ENCODE results near the gene TLR5. TPM values are rescaled to one million over a fixed set of nuclear protein-coding genes. Genes with fewer than 3 reads are reported as not detected.
"Not testable (repeated sequence)": the region's sequence is repeated elsewhere in the genome, so short reads cannot be mapped to it uniquely, and the experiment has no call there.

The TLR5 gene
- total RNA-seq, 5 donors from 2014 or later (not counting 1 experiment from before 2014, with no cell fraction given) = 2.5 to 8.1 (median 3.8) TPM

- Mint-ChIP-seq H3K9me3 (no peaks in the 10 kb centered on the region), H3K27me3 (peaks cover 0 to 10% of the 10 kb centered on the region in 2 donors), H3K27ac (no peak overlapping the region), H3K36me3 (no peaks in the 10 kb centered on the region), H3K4me1 (peaks cover under 1 to 16% (median 15%) of the 10 kb centered on the region in 3 donors), H3K4me3 (no peak overlapping the region)
- no peak for DNase-seq
- Histone ChIP-seq H3K4me1 (ENCODE audit: control insufficient read depth in 1 of 2, extremely low read depth in 1 of 2, insufficient read depth in 2 of 2, low read length in 2 of 2) (peaks cover 5 to 7% of the 10 kb centered on the region in 2 experiments), H3K27ac (ENCODE audit: low read length) (no peak overlapping the region), H3K36me3 (ENCODE audit: control insufficient read depth in 2 of 2, extremely low read depth in 1 of 2, insufficient read depth in 1 of 2, low read length in 1 of 2) (no peaks in the 10 kb centered on the region), H3K9me3 (no peaks in the 10 kb centered on the region), H3K27me3 (replicated peaks in 1 of 2; ENCODE audit: control insufficient read depth in 2 of 2, extremely low read depth in 1 of 2, insufficient read depth in 2 of 2, low read length in 1 of 2) (no peaks in the 10 kb centered on the region), H3K4me3 (ENCODE audit: control insufficient read depth in 1 of 2, extremely low read depth in 1 of 2, low read length in 1 of 2) (no peak overlapping the region)
- ATAC-seq (replicated peaks in 1 of 4) = no peak
- ChIA-PET POLR2A (no interaction called here), CTCF (no interaction called here)
- WGBS (ENCODE audit: insufficient coverage) = 89% methylated on average over 3 of the region's 3 CpGs
These were observed 32.6 kb upstream of the TLR5 start for GRCh38 chr1:223175633-223176032.

GRCh38 chr1:223175032-223175431 lies 32.0 kb upstream of the TLR5 start:
- no peak for DNase-seq
- H3K4me3 ChIP-seq (ENCODE audit: control insufficient read depth in 1 of 2, extremely low read depth in 1 of 2, low read length in 1 of 2) = no peak overlapping the region
- ChIA-PET POLR2A (no interaction called here), CTCF (interaction anchor here in 1 of 2 donors (0.6 kb wide), 1 partner anchor 15 kb away, joined by 3 read pairs; no protein-coding TSS in a partner anchor)
- Mint-ChIP-seq H3K4me3 (no peak overlapping the region), H3K9me3 (no peaks in the 10 kb centered on the region), H3K36me3 (no peaks in the 10 kb centered on the region), H3K27ac (no peak overlapping the region), H3K4me1 (peaks cover 0 to 10% (median 9%) of the 10 kb centered on the region in 3 donors), H3K27me3 (peaks cover 0 to 8% of the 10 kb centered on the region in 2 donors)
- H3K27ac ChIP-seq (ENCODE audit: low read length) = no peak overlapping the region
- WGBS (ENCODE audit: insufficient coverage) = 53% methylated on average over 2 of the region's 4 CpGs
- peaks cover 0 to 7% of the 10 kb centered on the region in 2 experiments for H3K4me1 ChIP-seq (ENCODE audit: control insufficient read depth in 1 of 2, extremely low read depth in 1 of 2, insufficient read depth in 2 of 2, low read length in 2 of 2)
- no peaks in the 10 kb centered on the region for H3K27me3 ChIP-seq (replicated peaks in 1 of 2; ENCODE audit: control insufficient read depth in 2 of 2, extremely low read depth in 1 of 2, insufficient read depth in 2 of 2, low read length in 1 of 2)
- no peak for ATAC-seq (replicated peaks in 1 of 4)
- H3K36me3 ChIP-seq (ENCODE audit: control insufficient read depth in 2 of 2, extremely low read depth in 1 of 2, insufficient read depth in 1 of 2, low read length in 1 of 2) = no peaks in the 10 kb centered on the region
- H3K9me3 ChIP-seq = no peaks in the 10 kb centered on the region

GRCh38 chr1:223169458-223169857 lies 26.4 kb upstream of the TLR5 start:
- H3K4me1 ChIP-seq (ENCODE audit: control insufficient read depth in 1 of 2, extremely low read depth in 1 of 2, insufficient read depth in 2 of 2, low read length in 2 of 2); H3K27me3 Mint-ChIP-seq; DNase-seq; H3K27ac ChIP-seq (ENCODE audit: low read length); CTCF ChIA-PET; H3K4me3 ChIP-seq (ENCODE audit: control insufficient read depth in 1 of 2, extremely low read depth in 1 of 2, low read length in 1 of 2); ATAC-seq (replicated peaks in 1 of 4); H3K4me3 Mint-ChIP-seq; H3K9me3 ChIP-seq; H3K9me3 Mint-ChIP-seq; H3K36me3 ChIP-seq (ENCODE audit: control insufficient read depth in 2 of 2, extremely low read depth in 1 of 2, insufficient read depth in 1 of 2, low read length in 1 of 2); H3K27ac Mint-ChIP-seq; H3K4me1 Mint-ChIP-seq; H3K27me3 ChIP-seq (replicated peaks in 1 of 2; ENCODE audit: control insufficient read depth in 2 of 2, extremely low read depth in 1 of 2, insufficient read depth in 2 of 2, low read length in 1 of 2); H3K36me3 Mint-ChIP-seq; POLR2A ChIA-PET: not testable (repeated sequence)
- WGBS (ENCODE audit: insufficient coverage) = no CpG with 5 or more reads among the region's 5 CpGs

- H3K27me3 ChIP-seq (replicated peaks in 1 of 2; ENCODE audit: control insufficient read depth in 2 of 2, extremely low read depth in 1 of 2, insufficient read depth in 2 of 2, low read length in 1 of 2) = peaks cover 0 to 6% of the 10 kb centered on the region in 2 experiments
- H3K36me3 Mint-ChIP-seq = no peaks in the 10 kb centered on the region
- ATAC-seq (replicated peaks in 1 of 4) (peak in 1 of 4 experiments; percentile 47), DNase-seq (peak in 1 of 35 experiments; percentile 17)
- ChIA-PET CTCF (interaction anchor here (0.5 to 1.7 kb wide), 4 partner anchors 27 to 1503 kb away, joined by 4 to 5 read pairs (median 4); no protein-coding TSS in a partner anchor), POLR2A (interaction anchor here (0.6 to 0.8 kb wide), 3 partner anchors 27 to 526 kb away, joined by 3 to 10 read pairs (median 3); no protein-coding TSS in a partner anchor)
- H3K27me3 Mint-ChIP-seq = no peaks in the 10 kb centered on the region
- H3K36me3 ChIP-seq (ENCODE audit: control insufficient read depth in 2 of 2, extremely low read depth in 1 of 2, insufficient read depth in 1 of 2, low read length in 1 of 2) = no peaks in the 10 kb centered on the region
- H3K9me3 ChIP-seq = no peaks in the 10 kb centered on the region
- H3K4me1 ChIP-seq (ENCODE audit: control insufficient read depth in 1 of 2, extremely low read depth in 1 of 2, insufficient read depth in 2 of 2, low read length in 2 of 2) = peaks cover 2 to 3% of the 10 kb centered on the region in 2 experiments
- H3K9me3 Mint-ChIP-seq = no peaks in the 10 kb centered on the region
- 83% methylated on average over 2 of the region's 3 CpGs for WGBS (ENCODE audit: insufficient coverage)
- peaks cover 4 to 8% (median 8%) of the 10 kb centered on the region in 3 donors for H3K4me1 Mint-ChIP-seq
- no peak overlapping the region for H3K27ac Mint-ChIP-seq
- no peak overlapping the region for H3K4me3 ChIP-seq (ENCODE audit: control insufficient read depth in 1 of 2, extremely low read depth in 1 of 2, low read length in 1 of 2)
- no peak overlapping the region for H3K27ac ChIP-seq (ENCODE audit: low read length)
- no peak overlapping the region for H3K4me3 Mint-ChIP-seq
These were observed 18.3 kb upstream of the TLR5 start for GRCh38 chr1:223161321-223161720.

- DNase-seq = no peak
- Histone ChIP-seq H3K27ac (ENCODE audit: low read length) (no peak overlapping the region), H3K4me1 (ENCODE audit: control insufficient read depth in 1 of 2, extremely low read depth in 1 of 2, insufficient read depth in 2 of 2, low read length in 2 of 2) (peaks cover 0 to 2% of the 10 kb centered on the region in 2 experiments), H3K36me3 (ENCODE audit: control insufficient read depth in 2 of 2, extremely low read depth in 1 of 2, insufficient read depth in 1 of 2, low read length in 1 of 2) (no peaks in the 10 kb centered on the region), H3K27me3 (replicated peaks in 1 of 2; ENCODE audit: control insufficient read depth in 2 of 2, extremely low read depth in 1 of 2, insufficient read depth in 2 of 2, low read length in 1 of 2) (peaks cover 0 to 6% of the 10 kb centered on the region in 2 experiments), H3K9me3 (no peaks in the 10 kb centered on the region), H3K4me3 (ENCODE audit: control insufficient read depth in 1 of 2, extremely low read depth in 1 of 2, low read length in 1 of 2) (no peak overlapping the region)
- Mint-ChIP-seq H3K4me3 (no peak overlapping the region), H3K27me3 (peaks cover 0 to 1% of the 10 kb centered on the region in 2 donors), H3K4me1 (peaks cover 10 to 21% (median 17%) of the 10 kb centered on the region in 3 donors), H3K27ac (no peak overlapping the region), H3K36me3 (no peaks in the 10 kb centered on the region), H3K9me3 (no peaks in the 10 kb centered on the region)
- no peak for ATAC-seq (replicated peaks in 1 of 4)
- ChIA-PET CTCF (no interaction called here), POLR2A (no interaction called here)
- WGBS (ENCODE audit: insufficient coverage) = 88% methylated on average over 1 of the region's 2 CpGs
These were observed 13.3 kb upstream of the TLR5 start for GRCh38 chr1:223156343-223156742.

GRCh38 chr1:223155153-223155552 lies 12.1 kb upstream of the TLR5 start:
- Mint-ChIP-seq H3K4me3 (no peak overlapping the region), H3K9me3 (no peaks in the 10 kb centered on the region), H3K36me3 (no peaks in the 10 kb centered on the region), H3K27ac (no peak overlapping the region), H3K4me1 (peaks cover 6 to 14% (median 9%) of the 10 kb centered on the region in 3 donors), H3K27me3 (peaks cover 0 to 2% of the 10 kb centered on the region in 2 donors)
- Histone ChIP-seq H3K36me3 (ENCODE audit: control insufficient read depth in 2 of 2, extremely low read depth in 1 of 2, insufficient read depth in 1 of 2, low read length in 1 of 2) (no peaks in the 10 kb centered on the region), H3K4me1 (ENCODE audit: control insufficient read depth in 1 of 2, extremely low read depth in 1 of 2, insufficient read depth in 2 of 2, low read length in 2 of 2) (no peaks in the 10 kb centered on the region), H3K27me3 (replicated peaks in 1 of 2; ENCODE audit: control insufficient read depth in 2 of 2, extremely low read depth in 1 of 2, insufficient read depth in 2 of 2, low read length in 1 of 2) (peaks cover 0 to 9% of the 10 kb centered on the region in 2 experiments), H3K27ac (ENCODE audit: low read length) (no peak overlapping the region), H3K4me3 (ENCODE audit: control insufficient read depth in 1 of 2, extremely low read depth in 1 of 2, low read length in 1 of 2) (no peak overlapping the region), H3K9me3 (no peaks in the 10 kb centered on the region)
- WGBS (ENCODE audit: insufficient coverage) = no CpG with 5 or more reads among the region's 2 CpGs
- ChIA-PET POLR2A (no interaction called here), CTCF (interaction anchor here in 1 of 2 donors (0.6 kb wide), 2 partner anchors 93 to 262 kb away, joined by 3 read pairs; no protein-coding TSS in a partner anchor)
- DNase-seq (no peak), ATAC-seq (replicated peaks in 1 of 4) (no peak)
